ENCODE measurements around the gene LMAN1.

GRCh38 chr18:59306640-59307039 is 52.4 kb downstream of the LMAN1 start:
- no peak for TF ChIP-seq CTCF (CRISPR knock-in tag; IDR thresholded peaks at IDR 0.05)
- TF ChIP-seq MED1 (CRISPR knock-in tag; IDR thresholded peaks at IDR 0.05): no peak
- TF ChIP-seq ZNF589 (CRISPR knock-in tag; conservative IDR thresholded peaks at IDR 0.05): no peak
- no peak for TF ChIP-seq MZF1 (CRISPR knock-in tag; IDR thresholded peaks at IDR 0.05; ENCODE audit: borderline replicate concordance)
- TF ChIP-seq SMYD3 (CRISPR knock-in tag; IDR thresholded peaks at IDR 0.05): no peak
- TF ChIP-seq FOXP1 (IDR thresholded peaks at IDR 0.05): no peak
- no peak for TF ChIP-seq FOXP1 (CRISPR knock-in tag; IDR thresholded peaks at IDR 0.05)
- TF ChIP-seq ZBTB33 (CRISPR knock-in tag; IDR thresholded peaks at IDR 0.05): no peak
- no peak for TF ChIP-seq SOX5 (CRISPR knock-in tag; IDR thresholded peaks at IDR 0.05; ENCODE audit: borderline replicate concordance)
- no peak for TF ChIP-seq ZNF296 (CRISPR knock-in tag; conservative IDR thresholded peaks at IDR 0.05)
